ENCODE data around the gene NDRG3.
"Not testable (repeated sequence)": the region's sequence is repeated elsewhere in the genome, so short reads cannot be mapped to it uniquely, and the experiment has no call there.

NDRG3 gene

GRCh38 chr20:36638876-36639400 is 107.0 kb downstream of the NDRG3 start:
- not testable (repeated sequence) for DNase-seq

GRCh38 chr20:36634342-36634741 is 111.5 kb downstream of the NDRG3 start:
- no peak for DNase-seq

GRCh38 chr20:36633285-36633772 is 112.6 kb downstream of the NDRG3 start:
- DNase-seq = no peak

GRCh38 chr20:36632487-36633284 is 113.2 kb downstream of the NDRG3 start:
- no peak for DNase-seq

- no peak for DNase-seq
These were observed 113.8 kb downstream of the NDRG3 start for GRCh38 chr20:36632147-36632486.

GRCh38 chr20:36631646-36632045 is 114.2 kb downstream of the NDRG3 start:
- no peak for DNase-seq

GRCh38 chr20:36629719-36630681 is 115.9 kb downstream of the NDRG3 start:
- DNase-seq = no peak

- DNase-seq = no peak
These were observed 117.8 kb downstream of the NDRG3 start for GRCh38 chr20:36628076-36628475.

- DNase-seq = no peak
These were observed 121.0 kb downstream of the NDRG3 start for GRCh38 chr20:36624944-36625324.

- DNase-seq = no peak
These were observed 121.6 kb downstream of the NDRG3 start for GRCh38 chr20:36624068-36624943.

- DNase-seq = no peak
These were observed 122.4 kb downstream of the NDRG3 start for GRCh38 chr20:36623444-36623843.

- no peak for DNase-seq
These were observed 125.0 kb downstream of the NDRG3 start for GRCh38 chr20:36620917-36621316.

GRCh38 chr20:36614781-36615557 is 130.9 kb downstream of the NDRG3 start:
- no peak for DNase-seq

GRCh38 chr20:36613974-36614373 is 131.9 kb downstream of the NDRG3 start:
- no peak for DNase-seq

- no peak for DNase-seq
These were observed 134.3 kb downstream of the NDRG3 start for GRCh38 chr20:36611625-36612024.

GRCh38 chr20:36608388-36608728 is 137.5 kb downstream of the NDRG3 start:
- DNase-seq = not testable (repeated sequence)

- no peak for DNase-seq
These were observed 138.1 kb downstream of the NDRG3 start for GRCh38 chr20:36607586-36608387.

- DNase-seq = no peak
These were observed 139.5 kb downstream of the NDRG3 start for GRCh38 chr20:36606158-36607066.

- DNase-seq = peak; percentile 99
These were observed 140.3 kb downstream of the NDRG3 start, which contains the start of gene RAB5IF for GRCh38 chr20:36605399-36606157. Gene RAB5IF, plus strand, starts transcription at chr20:36605779. Its CDS starts 173 bp downstream, at chr20:36605952.

All from stimulated activated CD4-positive, alpha-beta T cell treated with anti-CD3 and anti-CD28 coated beads, Interleukin-12 subunit alpha, Interleukin-12 subunit beta, amount 100 ng/mL, for 4 hours (primary cell).